Measurements from ENCODE around the gene FEZF1.

Gene FEZF1

DNA sequence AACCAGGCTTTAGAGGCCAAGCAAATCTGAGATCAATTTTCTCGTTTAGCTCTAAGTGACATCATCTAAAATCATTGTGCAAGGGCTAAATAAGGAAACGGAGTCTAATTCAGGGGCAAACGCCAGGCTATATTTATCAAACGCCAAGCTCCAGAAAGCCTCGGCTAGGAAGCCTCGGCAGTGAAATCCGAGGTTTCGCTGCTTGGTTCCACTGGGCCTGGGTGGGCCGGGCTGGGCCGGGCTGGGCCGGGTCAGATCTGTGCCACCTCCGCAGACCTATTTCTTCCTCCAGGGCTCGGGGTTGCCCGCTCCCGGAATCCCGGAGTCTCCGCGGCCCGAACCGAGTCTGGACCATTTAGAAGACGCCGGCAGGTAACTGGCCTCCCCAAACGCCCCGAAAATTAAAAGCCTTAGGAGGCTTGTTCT, 459 bp upstream of the FEZF1 start:
- no peaks in the 10 kb centered on the region for H3F3A ChIP-seq (ENCODE audit: insufficient read depth, low read length)
- TF ChIP-seq CTCF (IDR thresholded peaks at IDR 0.05; ENCODE audit: low read length): no peak
- TF ChIP-seq EZH2 (IDR thresholded peaks at IDR 0.05; ENCODE audit: borderline replicate concordance, low read length): no peak
- no peaks in the 10 kb centered on the region for H3K27me3 ChIP-seq (ENCODE audit: insufficient read depth, low read length)
- H3K9me3 ChIP-seq (ENCODE audit: low read length): no peaks in the 10 kb centered on the region
- H3K9me2 ChIP-seq (ENCODE audit: low read depth, low read length): no peaks in the 10 kb centered on the region
- no peaks in the 10 kb centered on the region for H3K79me2 ChIP-seq (ENCODE audit: insufficient read depth, low read length)
- no peak overlapping the region for H3K9ac ChIP-seq (ENCODE audit: low read length)
- H4K20me1 ChIP-seq (ENCODE audit: insufficient read depth, low read length): no peaks in the 10 kb centered on the region
- H3K4me3 ChIP-seq (ENCODE audit: low read depth, low read length, poor library complexity, severe bottlenecking): no peak overlapping the region
- no peak overlapping the region for H3K4me2 ChIP-seq (ENCODE audit: low read length)
- H3K4me1 ChIP-seq (ENCODE audit: insufficient read depth, low read length, severe bottlenecking): no peaks in the 10 kb centered on the region
- no peak overlapping the region for H2AFZ ChIP-seq (ENCODE audit: low read length)
- no peak overlapping the region for H3K27ac ChIP-seq (ENCODE audit: low read depth, low read length, poor library complexity, severe bottlenecking)
- no peaks in the 10 kb centered on the region for H3K36me3 ChIP-seq (ENCODE audit: insufficient read depth, low read length)

- Histone ChIP-seq H3K36me3 (ENCODE audit: insufficient read depth, low read length) (no peaks in the 10 kb centered on the region), H3K4me1 (ENCODE audit: insufficient read depth, low read length, severe bottlenecking) (no peaks in the 10 kb centered on the region), H3K9me3 (ENCODE audit: low read length) (no peaks in the 10 kb centered on the region), H3K79me2 (ENCODE audit: insufficient read depth, low read length) (no peaks in the 10 kb centered on the region), H3F3A (ENCODE audit: insufficient read depth, low read length) (no peaks in the 10 kb centered on the region), H2AFZ (ENCODE audit: low read length) (no peak overlapping the region), H3K27me3 (ENCODE audit: insufficient read depth, low read length) (no peaks in the 10 kb centered on the region), H3K27ac (ENCODE audit: low read depth, low read length, poor library complexity, severe bottlenecking) (no peak overlapping the region), H4K20me1 (ENCODE audit: insufficient read depth, low read length) (no peaks in the 10 kb centered on the region), H3K4me2 (ENCODE audit: low read length) (no peak overlapping the region), H3K4me3 (ENCODE audit: low read depth, low read length, poor library complexity, severe bottlenecking) (no peak overlapping the region), H3K9me2 (ENCODE audit: low read depth, low read length) (no peaks in the 10 kb centered on the region), H3K9ac (ENCODE audit: low read length) (no peak overlapping the region)
- TF ChIP-seq EZH2 (IDR thresholded peaks at IDR 0.05; ENCODE audit: borderline replicate concordance, low read length) (no peak), CTCF (IDR thresholded peaks at IDR 0.05; ENCODE audit: low read length) (no peak)
These were observed 825 bp downstream of the FEZF1 start for GRCh38 chr7:122303531-122304318.

DNA sequence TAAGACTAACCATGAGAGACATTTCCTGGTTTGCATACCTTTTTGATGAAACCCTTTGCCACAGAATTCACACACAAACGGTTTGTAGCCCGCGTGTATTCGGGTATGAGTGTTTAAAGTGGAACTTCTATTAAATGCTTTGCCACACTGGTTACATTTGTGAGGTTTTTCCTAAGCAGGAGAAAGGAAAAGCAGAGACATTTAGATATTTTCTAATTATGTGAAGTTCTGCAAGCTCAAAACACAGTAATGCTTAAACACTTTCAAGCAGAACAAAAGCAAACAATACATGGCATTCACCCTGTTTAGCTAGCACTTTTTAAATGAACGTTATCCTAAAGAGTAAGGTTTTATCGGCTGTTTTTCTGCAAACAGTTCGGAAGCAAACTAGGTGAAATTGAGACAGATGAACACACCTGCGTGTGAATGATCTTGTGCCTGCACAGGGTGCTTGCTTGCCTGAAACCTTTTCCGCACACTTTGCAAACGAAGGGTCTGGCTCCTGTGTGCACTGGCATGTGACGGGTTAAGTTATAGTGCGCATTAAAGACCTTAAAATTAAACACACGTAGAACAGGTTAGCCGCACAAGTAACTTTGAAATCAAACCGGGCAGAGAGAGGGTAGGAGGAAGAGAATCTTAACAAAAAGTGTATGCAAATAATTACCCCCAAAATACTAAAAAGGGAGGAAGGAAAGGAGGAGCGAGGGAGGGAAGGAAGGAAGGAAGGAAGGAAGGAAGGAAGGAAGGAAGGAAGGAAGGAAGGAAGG, 1.6 kb downstream of the FEZF1 start:
- Histone ChIP-seq H3K4me1 (ENCODE audit: insufficient read depth, low read length, severe bottlenecking) (no peaks in the 10 kb centered on the region), H3K9ac (ENCODE audit: low read length) (no peak overlapping the region), H3K27me3 (ENCODE audit: insufficient read depth, low read length) (no peaks in the 10 kb centered on the region), H3F3A (ENCODE audit: insufficient read depth, low read length) (no peaks in the 10 kb centered on the region), H3K79me2 (ENCODE audit: insufficient read depth, low read length) (no peaks in the 10 kb centered on the region), H3K4me3 (ENCODE audit: low read depth, low read length, poor library complexity, severe bottlenecking) (no peak overlapping the region), H3K27ac (ENCODE audit: low read depth, low read length, poor library complexity, severe bottlenecking) (no peak overlapping the region), H3K9me2 (ENCODE audit: low read depth, low read length) (no peaks in the 10 kb centered on the region), H3K9me3 (ENCODE audit: low read length) (no peaks in the 10 kb centered on the region), H3K36me3 (ENCODE audit: insufficient read depth, low read length) (no peaks in the 10 kb centered on the region), H4K20me1 (ENCODE audit: insufficient read depth, low read length) (no peaks in the 10 kb centered on the region), H3K4me2 (ENCODE audit: low read length) (no peak overlapping the region), H2AFZ (ENCODE audit: low read length) (no peak overlapping the region)
- TF ChIP-seq EZH2 (IDR thresholded peaks at IDR 0.05; ENCODE audit: borderline replicate concordance, low read length) (no peak), CTCF (IDR thresholded peaks at IDR 0.05; ENCODE audit: low read length) (no peak)

All from OCI-LY1 (cell line).